ENCODE data around the gene MUC6.
"Not testable (repeated sequence)": the region's sequence is repeated elsewhere in the genome, so short reads cannot be mapped to it uniquely, and the experiment has no call there.

MUC6 gene

DNA sequence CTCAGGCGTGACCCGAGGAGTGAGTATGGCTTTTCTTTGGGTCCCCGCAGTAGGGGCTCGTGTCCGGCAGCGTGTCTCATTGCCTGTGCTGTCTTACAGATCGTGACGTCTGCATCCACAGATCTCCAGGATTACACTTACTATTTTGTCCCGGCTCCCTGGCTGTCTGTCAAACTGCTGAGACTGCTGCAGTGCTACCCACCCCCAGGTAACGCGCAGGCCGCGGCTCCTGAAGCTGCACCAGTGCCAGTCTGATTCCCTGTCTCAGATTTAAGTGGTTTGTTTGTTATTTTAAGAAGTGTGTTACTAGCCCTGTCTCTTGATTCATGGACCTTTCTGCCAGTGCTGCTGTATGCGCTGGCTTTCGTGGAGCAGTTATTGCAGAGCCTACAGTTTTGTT lies 52.0 kb downstream of the MUC6 start:
- no peak for DNase-seq

- no peak for DNase-seq
Measured at GRCh38 chr11:981764-982163, 54.8 kb downstream of the MUC6 start.

DNA sequence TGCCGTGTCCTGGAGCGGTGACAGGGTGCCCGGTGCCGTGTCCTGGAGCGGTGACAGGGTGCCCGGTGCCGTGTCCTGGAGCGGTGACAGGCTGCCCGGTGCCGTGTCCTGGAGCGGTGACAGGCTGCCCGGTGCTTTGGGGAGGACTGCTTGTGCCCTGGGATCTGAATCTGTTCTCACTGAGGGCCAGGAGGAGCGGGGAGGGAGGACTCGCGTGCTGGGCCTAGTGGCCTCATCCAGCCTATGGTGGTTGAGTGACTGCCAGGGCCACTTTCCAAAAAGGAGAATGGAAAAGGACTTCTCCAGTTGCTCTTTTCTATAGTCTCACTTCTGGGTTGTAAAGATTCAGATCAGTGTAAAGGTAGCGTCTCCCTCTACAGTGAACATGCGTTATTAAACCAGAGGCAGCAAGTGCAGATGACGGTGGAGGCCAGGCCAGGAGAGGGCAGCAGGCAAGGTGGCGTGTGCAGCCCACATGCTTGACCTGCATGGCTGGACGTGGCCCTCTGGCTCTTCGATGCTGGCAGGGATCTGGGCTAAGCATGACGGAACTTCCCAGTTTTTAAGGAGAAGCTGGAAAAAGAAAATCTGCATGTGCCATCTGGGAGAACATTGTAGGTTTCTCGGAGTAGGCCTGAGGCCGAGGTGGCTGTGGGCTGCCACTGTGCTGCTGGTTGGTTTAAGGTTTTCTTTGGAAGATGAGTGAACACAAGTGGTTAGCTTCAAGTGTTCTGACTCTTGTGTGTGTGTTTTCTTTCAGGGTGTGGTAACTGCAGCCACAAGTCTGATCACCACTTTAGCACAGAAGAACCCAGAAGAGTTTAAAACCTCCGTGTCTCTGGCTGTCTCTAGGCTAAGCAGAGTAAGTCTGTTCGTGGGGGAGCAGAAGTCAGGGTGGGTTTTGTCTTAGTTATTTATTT lies 55.8 kb downstream of the MUC6 start:
- no peak for DNase-seq

- no peak for DNase-seq
Measured at GRCh38 chr11:978781-979180, 57.7 kb downstream of the MUC6 start.

DNA sequence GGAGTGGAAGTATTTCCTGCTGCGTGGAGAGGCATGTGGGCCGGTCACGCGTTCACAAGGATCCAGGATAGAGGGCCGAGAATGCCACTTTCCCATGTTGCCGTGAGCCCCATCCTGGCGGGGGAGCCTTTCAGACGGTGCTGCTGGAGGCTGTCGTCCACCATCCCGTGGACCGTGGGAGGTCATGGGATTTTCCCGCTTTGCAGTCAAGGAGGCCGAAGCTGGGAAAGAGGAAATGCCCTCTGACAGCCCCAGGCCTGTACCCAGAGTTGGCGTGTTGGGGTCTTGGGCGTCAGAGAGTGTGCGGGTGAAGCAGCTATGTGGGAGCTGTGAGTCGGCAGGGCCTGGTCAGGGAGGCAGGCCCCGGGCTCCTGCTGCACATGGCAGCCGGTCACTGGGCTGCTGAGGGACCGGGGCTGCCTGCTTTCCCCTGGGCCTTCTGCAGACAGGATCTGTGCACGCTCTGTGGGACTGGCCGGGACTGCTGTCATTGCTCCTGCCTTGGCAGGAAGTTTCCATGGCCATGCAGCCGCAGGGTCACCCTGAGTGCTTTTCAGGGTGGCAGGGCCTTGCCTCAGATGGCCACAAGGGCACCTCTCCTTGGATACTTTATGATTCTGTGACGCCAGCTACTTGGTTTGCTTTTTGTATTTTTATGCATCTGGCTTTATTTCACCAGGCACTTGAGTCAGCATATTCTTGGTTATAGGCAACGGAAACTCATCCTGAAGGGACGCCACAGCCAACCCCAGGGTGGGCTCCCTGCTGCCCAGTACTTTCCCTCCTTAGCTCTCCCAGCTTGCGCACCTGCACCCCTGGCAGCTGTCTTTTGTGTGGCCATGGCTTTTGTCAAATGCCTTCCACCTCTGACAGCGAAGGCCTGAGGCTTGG lies 58.4 kb downstream of the MUC6 start:
- DNase-seq = no peak

DNA sequence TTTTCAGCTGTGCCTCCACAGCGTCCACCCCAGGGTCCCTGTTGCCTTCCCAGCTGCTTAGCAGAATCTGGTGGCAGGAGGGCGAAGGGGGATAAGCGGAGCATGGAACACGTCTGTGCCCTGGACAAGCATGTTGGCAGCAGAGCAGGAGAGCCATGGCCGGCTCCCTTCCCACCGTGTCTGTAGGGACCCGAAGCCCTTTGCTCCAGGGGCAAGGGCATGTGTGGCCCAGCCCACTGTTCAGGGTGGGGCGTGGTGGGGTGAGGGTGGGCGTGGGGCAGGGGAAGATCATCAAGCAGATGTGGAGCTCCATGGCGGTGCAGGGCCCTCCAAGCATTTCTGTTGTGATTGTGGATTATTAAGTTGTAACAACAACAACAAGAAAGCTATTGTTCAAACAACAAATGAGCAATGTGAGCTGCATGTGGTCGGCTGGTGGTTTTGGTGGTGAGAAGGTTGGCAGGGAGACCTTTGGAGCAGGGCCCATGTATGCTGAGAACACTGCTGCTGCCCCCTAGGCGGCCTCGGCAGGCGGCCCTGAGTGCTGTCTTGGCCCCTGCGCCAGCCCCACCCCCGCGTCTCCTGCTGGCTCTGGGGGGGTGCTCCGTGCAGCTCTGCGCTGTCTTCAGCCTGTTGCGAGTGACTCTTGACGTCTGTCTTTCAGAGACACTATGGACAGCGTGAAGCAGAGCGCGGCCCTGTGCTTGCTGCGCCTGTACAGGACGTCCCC lies 59.9 kb downstream of the MUC6 start:
- DNase-seq = no peak

DNA sequence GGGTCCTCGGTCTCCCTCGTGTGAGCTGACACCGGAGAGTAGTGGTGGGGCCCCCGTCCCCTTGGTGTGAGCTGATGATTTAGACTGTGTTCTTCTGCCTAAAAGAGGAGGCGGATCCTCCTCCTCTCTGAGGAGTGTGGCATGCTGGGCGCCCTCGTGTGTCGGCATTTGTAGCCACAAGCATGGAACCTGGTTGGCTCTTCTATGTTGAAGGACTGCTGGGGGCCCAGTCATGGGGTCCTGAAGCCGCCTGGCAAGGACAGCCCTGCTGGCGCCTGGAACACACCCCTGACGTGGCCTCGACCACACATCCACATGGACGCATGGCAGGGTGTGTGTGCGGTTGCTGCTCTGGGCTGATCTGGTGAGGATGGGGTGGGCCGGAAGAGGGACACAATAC lies 60.7 kb downstream of the MUC6 start:
- no peak for DNase-seq

DNA sequence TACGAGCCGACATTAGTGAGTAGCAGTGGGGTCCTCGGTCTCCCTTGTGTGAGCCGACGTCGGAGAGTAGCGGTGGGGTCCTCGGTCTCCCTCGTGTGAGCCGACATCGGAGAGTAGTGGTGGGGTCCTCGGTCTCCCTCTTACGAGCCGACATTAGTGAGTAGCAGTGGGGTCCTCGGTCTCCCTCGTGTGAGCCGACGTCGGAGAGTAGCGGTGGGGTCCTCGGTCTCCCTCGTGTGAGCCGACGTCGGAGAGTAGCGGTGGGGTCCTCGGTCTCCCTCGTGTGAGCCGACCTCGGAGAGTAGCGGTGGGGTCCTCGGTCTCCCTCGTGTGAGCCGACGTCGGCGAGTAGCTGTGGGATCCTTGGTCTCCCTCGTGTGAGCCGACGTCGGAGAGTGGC lies 61.1 kb downstream of the MUC6 start:
- not testable (repeated sequence) for DNase-seq

- no peak for DNase-seq
Measured at GRCh38 chr11:973237-973636, 63.3 kb downstream of the MUC6 start.

DNA sequence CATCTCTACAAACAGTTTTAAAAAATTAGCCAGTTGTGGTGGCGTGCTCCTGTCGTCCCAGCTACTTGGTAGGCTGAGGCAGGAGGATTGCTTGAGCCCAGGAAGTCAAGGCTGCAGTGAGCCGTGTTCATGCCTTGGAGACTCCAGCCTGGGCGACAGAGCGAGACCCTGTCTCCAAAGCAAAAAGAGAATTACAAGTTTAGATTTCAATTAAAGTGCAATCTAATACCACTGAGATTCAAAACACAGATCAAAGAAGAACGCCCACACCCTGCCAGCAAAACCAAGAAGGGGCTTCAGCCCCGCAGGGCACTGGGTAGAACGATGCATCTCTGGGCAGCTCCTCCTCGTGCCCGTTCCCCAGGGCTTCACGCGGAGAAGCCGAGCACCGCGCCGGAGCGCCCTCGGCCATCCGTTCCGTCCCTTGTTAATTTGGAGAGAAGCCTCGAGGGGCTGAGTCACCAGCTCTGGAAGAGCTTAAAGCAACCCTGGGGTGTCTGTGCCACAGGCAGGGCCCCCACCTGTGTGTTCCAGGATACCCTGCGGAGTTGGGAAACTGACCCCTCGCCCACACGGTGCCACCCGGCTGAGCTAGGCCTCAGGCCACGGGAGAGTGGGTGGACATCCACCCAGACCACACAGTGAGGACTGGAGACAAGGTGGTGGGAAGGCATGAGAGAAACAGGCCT lies 63.9 kb downstream of the MUC6 start:
- no peak for DNase-seq

- no peak for DNase-seq
Measured at GRCh38 chr11:971731-972365, 64.7 kb downstream of the MUC6 start.

- no peak for DNase-seq
Measured at GRCh38 chr11:971092-971690, 65.3 kb downstream of the MUC6 start.

DNA sequence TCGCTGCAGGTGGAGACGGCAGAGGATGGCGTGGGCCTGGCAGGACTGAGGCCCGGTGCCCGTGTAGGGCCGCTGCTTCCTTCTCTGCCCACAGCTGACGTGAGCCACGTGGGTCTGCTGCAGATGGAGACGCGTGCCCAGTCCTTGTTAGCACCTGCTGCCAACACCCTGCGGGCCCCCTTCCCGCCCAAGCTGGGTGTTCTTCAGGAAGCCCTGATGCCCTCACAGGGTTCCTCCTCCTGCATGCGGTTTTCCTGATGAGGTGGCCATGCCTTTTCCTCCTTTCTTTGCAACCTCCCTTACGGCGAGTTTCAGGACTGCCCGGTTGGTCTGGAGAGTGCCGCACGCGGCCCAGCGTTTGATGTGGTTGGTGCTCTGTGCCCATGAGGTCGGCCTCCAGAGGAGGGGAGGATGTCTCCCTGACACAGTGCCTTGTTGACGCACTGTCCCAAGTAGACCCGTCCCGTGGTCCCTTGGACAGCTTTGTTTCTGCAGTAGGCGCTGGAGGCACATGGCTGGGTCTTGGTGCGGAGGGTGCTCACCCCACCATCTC lies 66.1 kb downstream of the MUC6 start:
- DNase-seq = no peak

- DNase-seq = no peak
Measured at GRCh38 chr11:969651-970205, 66.8 kb downstream of the MUC6 start.

DNA sequence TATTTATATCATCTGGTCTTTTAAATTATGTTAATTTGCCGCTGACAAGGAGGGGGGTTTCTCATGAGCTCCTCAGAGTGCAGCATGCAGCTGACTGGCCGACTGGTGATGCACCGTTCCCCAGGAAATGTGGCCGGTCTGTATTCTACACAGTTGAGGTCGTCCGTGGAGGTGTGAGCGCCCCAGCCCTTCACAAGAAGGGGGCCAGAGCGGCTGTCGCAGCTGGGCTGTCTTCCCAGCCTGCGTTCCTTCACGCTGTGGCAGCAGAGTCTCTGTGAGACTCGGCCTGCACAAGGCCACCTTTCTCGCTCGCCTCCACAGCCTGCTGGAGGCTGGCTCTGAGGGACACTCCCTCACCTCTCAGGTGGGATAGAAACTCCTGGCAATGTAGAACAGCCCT lies 67.7 kb downstream of the MUC6 start:
- no peak for DNase-seq

DNA sequence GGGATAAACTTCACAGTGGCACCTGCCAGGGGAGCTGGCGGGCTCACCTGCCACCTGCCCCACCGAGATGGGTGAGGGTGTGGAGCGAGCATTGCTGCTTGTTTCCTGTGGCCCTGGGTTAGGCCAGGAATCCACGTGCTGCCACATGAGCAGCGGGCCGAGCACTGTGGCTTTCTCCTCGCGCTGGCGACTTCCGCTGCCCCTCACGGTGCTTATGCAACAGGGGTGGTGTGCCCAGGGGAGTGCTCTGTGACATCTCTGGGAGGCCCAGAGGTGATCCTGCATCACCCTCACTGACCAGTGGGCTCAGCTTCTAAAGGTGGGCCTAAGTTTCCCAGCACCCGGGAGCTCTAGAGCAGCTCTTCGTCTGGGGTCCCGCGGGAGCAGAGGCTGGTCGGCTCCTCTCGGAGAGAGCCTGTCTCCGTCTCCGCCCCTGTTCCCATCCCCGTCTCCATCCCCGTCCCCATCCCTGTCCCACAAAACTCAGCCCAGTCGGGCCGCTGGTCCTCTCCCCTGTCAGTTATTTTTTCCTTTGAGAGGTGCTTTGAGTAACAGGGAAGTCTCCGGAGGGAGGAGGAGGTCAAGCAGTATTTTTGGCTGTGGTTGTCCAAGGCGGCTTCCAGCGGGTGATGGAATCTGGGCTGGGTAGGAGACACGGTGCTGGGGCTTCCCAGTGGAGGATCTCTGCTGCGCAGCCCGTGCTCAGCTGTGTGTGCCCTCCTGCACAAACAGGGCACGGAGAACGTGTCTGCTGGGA lies 68.3 kb downstream of the MUC6 start:
- no peak for DNase-seq

- DNase-seq = no peak
Measured at GRCh38 chr11:965206-965775, 71.2 kb downstream of the MUC6 start.

- DNase-seq = no peak
Measured at GRCh38 chr11:963852-964251, 72.7 kb downstream of the MUC6 start.
